IMR-90 (cell line): Measurements from ENCODE around the gene NFE2. TPM values are rescaled to one million over a fixed set of nuclear protein-coding genes. Genes with fewer than 3 reads are reported as not detected.

Experiments
- ATAC-seq: fragments of 200-7000 bp; cut with Tn5 transposase; 2 replicates; pipeline ENCODE4 v1.9.1; 2020; ENCODE audit warnings: low read depth, mild to moderate bottlenecking, moderate library complexity
- BruUV-seq: library from RNA; stranded (reverse); fragments of 400-500 nt; replicated peaks from 2 replicates; lab custom pipeline; 2021; lab: Mats Ljungman, UMichigan
- CTCF ChIA-PET: fragments of 300-600 bp; formaldehyde crosslinking; extraction: SDS; loops from one replicate; lab custom pipeline; 2021; ENCODE audit warnings: antibody characterized with exemption; lab: Yijun Ruan, JAX
- POLR2A ChIA-PET: fragments of 300-600 bp; sonication (Branson Sonifier 250); formaldehyde crosslinking; loops from one replicate; lab custom pipeline; 2022; ENCODE audit warnings: antibody characterized with exemption; ENCODE audit not compliant: unreplicated experiment; lab: Charles Lee
- DNase-seq: peaks from one replicate; pipeline ENCODE4 v3.0.0; 2013
- H2AFZ ChIP-seq: replicated peaks from 2 replicates; pipeline ENCODE3; 2013; ENCODE audit warnings: low read length, mild to moderate bottlenecking; ENCODE audit not compliant: poor library complexity
- H2AK5ac ChIP-seq: 2 replicates; pipeline ENCODE4 v1.6.1; 2013; ENCODE audit warnings: low read depth, low read length, inconsistent platforms
- H2AK9ac ChIP-seq: replicated peaks from 2 replicates; pipeline ENCODE3; 2013; ENCODE audit warnings: mild to moderate bottlenecking, low read depth, low read length, moderate library complexity; ENCODE audit not compliant: poor library complexity
- H2BK120ac ChIP-seq: 2 replicates; pipeline ENCODE4 v1.6.1; 2013; ENCODE audit warnings: low read depth, low read length, inconsistent platforms
- H2BK15ac ChIP-seq: 3 replicates; pipeline ENCODE4 v1.6.1; 2013; ENCODE audit warnings: low read depth, low read length, inconsistent platforms
- H2BK20ac ChIP-seq: 2 replicates; pipeline ENCODE4 v1.6.1; 2013; ENCODE audit warnings: low read depth, mild to moderate bottlenecking, inconsistent platforms, low read length, moderate library complexity
- H2BK5ac ChIP-seq: 2 replicates; pipeline ENCODE4 v1.6.1; 2013; ENCODE audit warnings: mild to moderate bottlenecking, low read depth, low read length, inconsistent platforms; ENCODE audit not compliant: poor library complexity, severe bottlenecking
- H3K14ac ChIP-seq: replicated peaks from 2 replicates; pipeline ENCODE4 v1.6.1; 2013; ENCODE audit warnings: low read depth, low read length, inconsistent platforms
- H3K18ac ChIP-seq: 2 replicates; pipeline ENCODE4 v1.6.1; 2013; ENCODE audit warnings: low read depth, low read length, control low read depth
- H3K23ac ChIP-seq: 2 replicates; pipeline ENCODE4 v1.6.1; 2013; ENCODE audit warnings: low read depth, low read length, inconsistent platforms
- H3K27ac ChIP-seq: 2 replicates; pipeline ENCODE4 v1.5.1; 2013; ENCODE audit warnings: mild to moderate bottlenecking, control low read depth, low read length; ENCODE audit not compliant: insufficient read depth
- H3K27me3 ChIP-seq: 2 replicates; pipeline ENCODE4 v1.6.1; 2013; ENCODE audit warnings: low read length; ENCODE audit not compliant: control insufficient read depth, insufficient read depth
- H3K36me3 ChIP-seq: 2 replicates; pipeline ENCODE4 v1.6.1; 2013; ENCODE audit warnings: low read length, mixed read lengths; ENCODE audit not compliant: control insufficient read depth, insufficient read depth
- H3K4ac ChIP-seq: 2 replicates; pipeline ENCODE4 v1.6.1; 2013; ENCODE audit warnings: low read depth, low read length, inconsistent platforms
- H3K4me1 ChIP-seq: 2 replicates; pipeline ENCODE4 v1.6.1; 2013; ENCODE audit warnings: low read length, mixed read lengths; ENCODE audit not compliant: control insufficient read depth, insufficient read depth
- H3K4me2 ChIP-seq: 2 replicates; pipeline ENCODE4 v1.6.1; 2013; ENCODE audit warnings: low read depth, mild to moderate bottlenecking, control low read depth, low read length, moderate library complexity
- H3K4me3 ChIP-seq: 2 replicates; pipeline ENCODE4 v1.5.1; 2013; ENCODE audit warnings: low read depth, mild to moderate bottlenecking, control low read depth, low read length, moderate library complexity; ENCODE audit not compliant: insufficient read depth
- H3K56ac ChIP-seq: 2 replicates; pipeline ENCODE4 v1.6.1; 2013; ENCODE audit warnings: low read length, inconsistent platforms; ENCODE audit not compliant: insufficient read depth; ENCODE audit errors: extremely low read depth
- H3K79me1 ChIP-seq, 2 experiments: 2 replicates each; pipeline ENCODE4 v1.6.1; 2013; ENCODE audit warnings: low read length in 2 of 2, inconsistent platforms in 1 of 2, low read depth in 1 of 2
- H3K9ac ChIP-seq: 2 replicates; pipeline ENCODE4 v1.6.1; 2013; ENCODE audit warnings: low read depth, low read length, control low read depth
- H3K9me1 ChIP-seq: 2 replicates; pipeline ENCODE4 v1.6.1; 2013; ENCODE audit warnings: low read length, inconsistent platforms; ENCODE audit not compliant: insufficient read depth
- H3K9me3 ChIP-seq: 2 replicates; pipeline ENCODE4 v1.6.1; 2013; ENCODE audit warnings: low read length; ENCODE audit not compliant: control insufficient read depth, insufficient read depth
- H4K20me1 ChIP-seq: 2 replicates; pipeline ENCODE4 v1.6.1; 2013; ENCODE audit warnings: low read length, inconsistent platforms; ENCODE audit not compliant: insufficient read depth
- H4K5ac ChIP-seq: 2 replicates; pipeline ENCODE4 v1.6.1; 2013; ENCODE audit warnings: mild to moderate bottlenecking, low read depth, low read length, control low read depth
- H4K8ac ChIP-seq, 2 experiments: 2 replicates each; pipeline ENCODE4 v1.6.1; 2013; ENCODE audit warnings: low read depth in 2 of 2, low read length in 2 of 2, control low read depth in 1 of 2, inconsistent platforms in 1 of 2
- H4K91ac ChIP-seq: 2 replicates; pipeline ENCODE4 v1.6.1; 2013; ENCODE audit warnings: low read depth, low read length, inconsistent platforms; ENCODE audit not compliant: insufficient read depth
- BHLHE40 ChIP-seq: fragments of 150-350 bp; IDR thresholded peaks from 2 replicates; pipeline ENCODE4 v1.6.1; 2016; ENCODE audit warnings: mild to moderate bottlenecking, low read depth, low read length
- CTCF ChIP-seq: conservative IDR thresholded peaks from 2 replicates; pipeline ENCODE4 v1.5.1; 2012; ENCODE audit warnings: mild to moderate bottlenecking, low read depth, low read length, improper control_type of control experiment
- MXI1 ChIP-seq: IDR thresholded peaks from 2 replicates; pipeline ENCODE4 v1.6.1; 2012; ENCODE audit warnings: low read depth, mild to moderate bottlenecking, low read length, moderate library complexity, borderline replicate concordance
- NFE2L2 ChIP-seq: fragments of 150-350 bp; IDR thresholded peaks from 2 replicates; pipeline ENCODE4 v1.6.1; 2016; ENCODE audit warnings: low read depth, mild to moderate bottlenecking, low read length
- RAD21 ChIP-seq: IDR thresholded peaks from 2 replicates; pipeline ENCODE4 v1.6.1; 2012; ENCODE audit warnings: low read length, improper control_type of control experiment
- RFX5 ChIP-seq: IDR thresholded peaks from 2 replicates; pipeline ENCODE4 v1.8.0; 2012; ENCODE audit warnings: low read depth, mild to moderate bottlenecking, low read length, moderate library complexity
- SMC3 ChIP-seq: fragments of 150-350 bp; IDR thresholded peaks from 2 replicates; pipeline ENCODE4 v1.6.1; 2016; ENCODE audit warnings: low read depth, mild to moderate bottlenecking, antibody characterized with exemption, low read length, moderate library complexity
- USF2 ChIP-seq: fragments of 150-350 bp; IDR thresholded peaks from 2 replicates; pipeline ENCODE4 v1.6.1; 2017; ENCODE audit warnings: mild to moderate bottlenecking, antibody characterized with exemption, low read length, low read depth
- WGBS, 2 experiments: methylation state at CpG; one replicate each; pipeline versions ENCODE4 v1.1.5 to v1.1.7; 2013; ENCODE audit warnings: missing lambda C conversion rate in 2 of 2; ENCODE audit not compliant: insufficient read length in 1 of 2; ENCODE audit errors: extremely low coverage in 2 of 2; 5-methylcytosine and 5-hydroxymethylcytosine counted together
- dilution Hi-C: fragments of 300-500 bp; cut with HindIII; formaldehyde crosslinking; loops from one replicate; pipeline ENCODE4 v1.14.3; 2018; ENCODE audit warnings: low sequenced_read_pairs; ENCODE audit not compliant: unreplicated experiment
- in situ Hi-C: fragments of 300-500 bp; cut with MboI; formaldehyde crosslinking; loops from 3 replicates; pipeline ENCODE4 v1.14.3; 2019; ENCODE audit warnings: low sequenced_read_pairs, inconsistent platforms, mixed read lengths
- intact Hi-C: fragments of 100-400 bp; cut with micrococcal nuclease; formaldehyde crosslinking; loops from 2 replicates; pipeline ENCODE4 v1.10.0; 2022
- polyA plus RNA-seq, 3 experiments: library from polyadenylated mRNA; depleted of rRNA; stranded (reverse); fragments of >200 nt; gene quantifications; 2 replicates each; pipeline ENCODE4 v1.2.3, GENCODE V29; 2012; ENCODE audit warnings: low replicate concordance in 1 of 3
- total RNA-seq: library from RNA; depleted of rRNA; stranded (reverse); fragments of >200 nt; gene quantifications from 2 replicates; pipeline ENCODE4 v1.2.3, GENCODE V29; 2012

NFE2 gene
- total and polyA plus RNA-seq, 2 of the 4 experiments (the other 2 are of a cell fraction): 0.18 to 0.32 TPM

GRCh38 chr12:54294152-54294952 is 6.5 kb downstream of the NFE2 start:
- DNase-seq: no peak
- ChIA-PET CTCF (interaction anchor here (0.7 to 2.1 kb wide), 4 partner anchors 10 to 85 kb away, joined by 3 to 7 read pairs (median 5); no protein-coding TSS in a partner anchor), POLR2A (no interaction called here)
- H2BK5ac ChIP-seq: no peak overlapping the region
- no peak overlapping the region for H3K14ac ChIP-seq
- dilution Hi-C loops (no loop called here), intact Hi-C loops (loop anchor here (1.0 kb wide), 2 partner anchors 66 to 74 kb away; no protein-coding TSS in a partner anchor), in situ Hi-C loops (loop anchor here (5.0 kb wide), 1 partner anchor 68 kb away; the partner anchor contains the start of gene GPR84)
- H2BK20ac ChIP-seq: no peak overlapping the region
- no peaks in the 10 kb centered on the region for H3K9me1 ChIP-seq
- ATAC-seq: peak; percentile 80
- no peaks in the 10 kb centered on the region for H3K9me3 ChIP-seq
- H3K4me3 ChIP-seq: no peak overlapping the region
- H3K4me2 ChIP-seq: no peak overlapping the region
- H3K18ac ChIP-seq: no peak overlapping the region
- H3K79me1 ChIP-seq: no peaks in the 10 kb centered on the region
- H2BK15ac ChIP-seq: no peak overlapping the region
- H3K36me3 ChIP-seq: no peaks in the 10 kb centered on the region
- no peak overlapping the region for H3K4ac ChIP-seq
- H3K4me1 ChIP-seq: no peaks in the 10 kb centered on the region
- H3K56ac ChIP-seq: no peak overlapping the region
- peaks cover 4% of the 10 kb centered on the region for H3K27me3 ChIP-seq
- H3K23ac ChIP-seq: no peak overlapping the region
- no peak overlapping the region for H2BK120ac ChIP-seq
- H2AK5ac ChIP-seq: no peak overlapping the region; the same call in 1 of the 2 replicates
- H2AK9ac ChIP-seq: no peak overlapping the region
- 0 out of 2 replicates have a peak, but pooled peaks cover 4% of the 10 kb centered on the region for H4K20me1 ChIP-seq
- H4K91ac ChIP-seq: no peak overlapping the region
- no peak for TF ChIP-seq NFE2L2
- TF ChIP-seq CTCF: peak; percentile 69
- TF ChIP-seq SMC3: peak; percentile 82
- no peak for TF ChIP-seq RFX5
- no peak for TF ChIP-seq BHLHE40
- peak; percentile 72 for TF ChIP-seq RAD21
- no peak for TF ChIP-seq MXI1
- TF ChIP-seq USF2: no peak
- peak overlapping the region; percentile 67 for H2AFZ ChIP-seq
- H3K9ac ChIP-seq: no peak overlapping the region
- BruUV-seq: no TSS peak
- WGBS, 2 experiments: 95% methylated on average over 3 of the region's 9 CpGs; no CpG with 5 or more reads in 1 of the 2 experiments
- no peak overlapping the region for H3K27ac ChIP-seq
- no peak overlapping the region for H4K8ac ChIP-seq
- no peak overlapping the region for H4K5ac ChIP-seq
